ENCODE measurements around the gene MGAT5.

The MGAT5 gene

DNA sequence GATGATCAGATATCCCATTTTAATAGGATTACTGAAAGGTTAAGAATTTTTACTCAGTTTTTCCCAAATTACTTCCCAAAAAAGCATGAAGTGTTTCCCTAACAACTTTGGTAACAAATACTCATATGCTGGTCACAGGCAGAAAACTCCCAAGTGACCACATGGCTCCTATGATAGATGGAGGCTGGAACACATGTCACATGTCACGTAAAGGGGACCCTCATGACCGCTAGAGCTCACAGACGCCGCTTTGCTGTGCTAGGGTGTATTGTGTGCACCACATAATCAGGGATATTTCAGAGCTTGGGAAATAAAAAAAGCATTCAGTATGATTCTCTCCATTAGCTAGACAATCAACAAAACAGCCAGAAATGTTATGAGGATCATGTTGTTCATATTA lies 236.7 kb downstream of the MGAT5 start:
- no peak for TF ChIP-seq CTCF (IDR thresholded peaks at IDR 0.05; ENCODE audit: extremely low read depth, missing control alignments)
- no peak for DNase-seq (ENCODE audit: low spot score)

DNA sequence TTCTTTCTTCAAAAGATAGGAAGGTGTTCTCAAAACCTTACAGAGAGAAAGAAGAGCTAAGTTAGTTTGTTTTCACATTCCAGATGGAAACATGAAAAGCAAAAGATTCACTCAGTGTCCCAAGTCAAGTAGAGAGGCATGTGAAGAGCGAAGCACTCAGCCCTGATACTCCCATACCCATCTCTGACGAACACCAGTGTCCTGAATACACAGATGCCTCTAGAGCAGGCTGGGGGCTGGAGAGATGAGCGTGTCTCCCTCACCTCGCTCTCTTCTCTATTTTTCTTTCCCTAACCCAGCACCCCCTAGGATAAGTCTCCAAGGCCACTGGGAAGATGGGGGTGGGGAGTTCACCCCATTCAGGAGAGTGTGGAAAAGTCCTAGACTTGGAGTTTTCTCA lies 237.2 kb downstream of the MGAT5 start:
- no peak for DNase-seq (ENCODE audit: low spot score)
- no peak for TF ChIP-seq CTCF (IDR thresholded peaks at IDR 0.05; ENCODE audit: extremely low read depth, missing control alignments)

DNA sequence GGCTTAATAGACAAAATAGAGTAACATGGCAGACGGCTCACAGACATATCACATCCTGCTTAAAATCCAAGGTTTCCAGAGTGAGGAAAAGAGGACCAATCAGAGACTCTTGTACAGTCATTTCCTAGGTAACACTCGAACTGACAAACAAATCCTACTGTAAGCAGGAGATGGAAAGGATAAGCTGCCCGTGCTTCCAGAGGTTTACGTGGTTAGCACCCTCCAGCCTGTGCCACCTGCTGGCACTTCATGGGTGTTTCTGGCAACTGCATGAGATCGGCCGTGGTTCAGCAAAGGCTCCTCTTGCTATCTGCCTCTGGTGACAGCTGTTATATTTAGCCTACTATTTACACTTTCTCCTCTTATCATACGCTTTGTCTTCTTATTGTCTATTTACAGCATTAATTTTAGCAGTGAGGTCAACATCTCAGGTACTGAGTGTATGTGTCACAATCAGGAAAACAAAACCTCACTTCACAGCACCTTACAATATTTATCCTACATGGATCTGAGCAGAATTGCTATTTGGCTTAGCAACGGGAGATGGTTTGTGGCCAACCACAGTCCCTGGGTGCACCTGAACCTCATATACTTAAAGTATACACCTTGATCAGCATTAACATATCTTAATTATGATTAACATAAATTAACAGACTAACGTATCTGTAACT lies 238.0 kb downstream of the MGAT5 start:
- no peak for DNase-seq (ENCODE audit: low spot score)
- no peak for TF ChIP-seq CTCF (IDR thresholded peaks at IDR 0.05; ENCODE audit: extremely low read depth, missing control alignments)

GRCh38 chr2:134493797-134494196 lies 239.9 kb downstream of the MGAT5 start:
- TF ChIP-seq CTCF (IDR thresholded peaks at IDR 0.05; ENCODE audit: extremely low read depth, missing control alignments) = no peak
- no peak for DNase-seq (ENCODE audit: low spot score)

GRCh38 chr2:134498654-134499053 lies 244.8 kb downstream of the MGAT5 start:
- TF ChIP-seq CTCF (IDR thresholded peaks at IDR 0.05; ENCODE audit: extremely low read depth, missing control alignments) = no peak
- no peak for DNase-seq (ENCODE audit: low spot score)

- DNase-seq (ENCODE audit: low spot score) = no peak
- no peak for TF ChIP-seq CTCF (IDR thresholded peaks at IDR 0.05; ENCODE audit: extremely low read depth, missing control alignments)
Observed at GRCh38 chr2:134499307-134499926, 245.5 kb downstream of the MGAT5 start.

- TF ChIP-seq CTCF (IDR thresholded peaks at IDR 0.05; ENCODE audit: extremely low read depth, missing control alignments) = no peak
- DNase-seq (ENCODE audit: low spot score) = no peak
Observed at GRCh38 chr2:134500211-134500935, 246.5 kb downstream of the MGAT5 start.

Measured in GM20000 (cell line).